NCI-H1105 treated with DMSO at 0.1 percent for 48 hours (cell line): ENCODE measurements around the gene DST.

Source experiments
- DNase-seq: peaks from one replicate; lab custom pipeline; 2025; lab: John Stamatoyannopoulos, UW

DST gene

GRCh38 chr6:56481957-56482356 lies 160.7 kb downstream of the DST start:
- no peak for DNase-seq

- no peak for DNase-seq
Observed at GRCh38 chr6:56480654-56481337, 161.9 kb downstream of the DST start.

GRCh38 chr6:56480246-56480645 lies 162.4 kb downstream of the DST start:
- DNase-seq = no peak

- DNase-seq = no peak
Observed at GRCh38 chr6:56479381-56479780, 163.3 kb downstream of the DST start.

- DNase-seq = no peak
Observed at GRCh38 chr6:56478202-56478601, 164.5 kb downstream of the DST start.

- no peak for DNase-seq
Observed at GRCh38 chr6:56477241-56477640, 165.4 kb downstream of the DST start.

GRCh38 chr6:56475736-56476457 lies 166.8 kb downstream of the DST start:
- peak; percentile 82 for DNase-seq

- no peak for DNase-seq
Observed at GRCh38 chr6:56474532-56474931, 168.2 kb downstream of the DST start.

GRCh38 chr6:56463443-56463842 lies 179.2 kb downstream of the DST start:
- DNase-seq = no peak

GRCh38 chr6:56459030-56459805 lies 183.5 kb downstream of the DST start:
- no peak for DNase-seq

- DNase-seq = no peak
Observed at GRCh38 chr6:56458324-56458884, 184.3 kb downstream of the DST start.

GRCh38 chr6:56456785-56457184 lies 185.9 kb downstream of the DST start:
- DNase-seq = no peak

- no peak for DNase-seq
Observed at GRCh38 chr6:56450882-56451739, 191.6 kb downstream of the DST start.

- no peak for DNase-seq
Observed at GRCh38 chr6:56450376-56450775, 192.3 kb downstream of the DST start.

- DNase-seq = peak; percentile 18
Observed at GRCh38 chr6:56448046-56448445, 194.6 kb downstream of the DST start.

- DNase-seq = no peak
Observed at GRCh38 chr6:56445818-56446217, 196.9 kb downstream of the DST start.

- no peak for DNase-seq
Observed at GRCh38 chr6:56444855-56445254, 197.8 kb downstream of the DST start.

GRCh38 chr6:56440551-56440981 lies 202.1 kb downstream of the DST start:
- no peak for DNase-seq

GRCh38 chr6:56437171-56437900 lies 205.4 kb downstream of the DST start:
- DNase-seq = no peak

GRCh38 chr6:56435754-56436153 lies 206.9 kb downstream of the DST start:
- DNase-seq = no peak

- no peak for DNase-seq
Observed at GRCh38 chr6:56435326-56435725, 207.4 kb downstream of the DST start.
